Measurements from ENCODE around the gene BICC1.
"Not testable (repeated sequence)": the region's sequence is repeated elsewhere in the genome, so short reads cannot be mapped to it uniquely, and the experiment has no call there.

The BICC1 gene

DNA sequence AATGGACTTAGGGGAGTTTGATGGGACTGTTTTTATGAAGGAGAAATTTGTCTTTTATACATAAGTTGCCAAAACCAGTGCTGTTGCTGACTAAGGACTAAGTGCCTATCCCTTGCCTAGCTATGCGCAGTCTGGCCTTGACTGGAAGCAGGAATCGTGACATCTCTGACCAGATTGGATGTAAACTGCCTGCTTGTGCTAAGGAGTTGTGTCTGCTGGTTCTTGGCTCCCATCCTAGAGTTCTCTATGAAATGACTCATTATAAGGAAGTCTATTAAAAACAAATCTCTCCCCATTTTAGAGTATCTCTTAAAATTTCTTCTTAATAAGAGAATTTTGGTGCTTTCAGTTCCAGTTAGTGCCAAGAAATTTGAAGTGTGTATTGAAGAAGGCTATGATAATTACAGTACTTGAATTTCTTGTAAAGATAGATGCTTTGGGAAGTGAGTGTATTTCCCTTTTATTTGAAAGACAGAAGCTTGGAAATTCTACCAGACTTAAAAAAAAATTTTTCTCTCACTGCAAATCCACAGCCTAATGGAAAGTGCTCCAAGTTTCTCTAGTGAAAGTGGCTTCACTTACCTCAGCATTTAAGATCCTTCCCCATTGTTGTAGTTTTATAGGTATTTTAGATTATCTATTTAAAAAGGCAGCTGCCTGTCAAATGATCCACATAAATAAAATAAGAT lies 77.6 kb downstream of the BICC1 start:
- no peak overlapping the region for H3K4me3 ChIP-seq (ENCODE audit: low read depth, low read length)
- TF ChIP-seq CTCF (conservative IDR thresholded peaks at IDR 0.05; ENCODE audit: low read depth, low read length), result no peak
- peak; percentile 97 for DNase-seq (ENCODE audit: low read depth)

DNA sequence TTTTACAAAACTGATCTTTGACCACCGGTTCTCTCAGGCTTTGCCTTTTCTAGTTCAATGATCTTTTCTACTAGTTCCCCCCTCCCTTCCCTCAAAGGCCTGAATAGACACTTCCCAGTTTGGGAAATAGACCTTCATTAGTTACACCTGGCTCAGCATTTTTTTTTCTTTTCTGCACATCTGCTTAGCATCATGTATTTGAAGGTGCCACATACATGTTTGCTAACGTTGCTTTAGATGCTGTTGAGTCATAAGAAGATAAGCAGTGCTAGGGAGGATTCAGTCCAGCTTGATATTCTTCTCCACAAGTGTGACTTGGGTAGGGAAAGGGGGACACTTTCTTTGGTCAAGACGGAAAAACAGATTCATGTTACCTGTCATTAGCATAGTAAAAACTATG lies 78.3 kb downstream of the BICC1 start:
- no peak overlapping the region for H3K4me3 ChIP-seq (ENCODE audit: low read depth, low read length)
- DNase-seq (ENCODE audit: low read depth), result peak; percentile 42
- no peak for TF ChIP-seq CTCF (conservative IDR thresholded peaks at IDR 0.05; ENCODE audit: low read depth, low read length)

- no peak for DNase-seq (ENCODE audit: low read depth)
- TF ChIP-seq CTCF (conservative IDR thresholded peaks at IDR 0.05; ENCODE audit: low read depth, low read length), result no peak
- no peak overlapping the region for H3K4me3 ChIP-seq (ENCODE audit: low read depth, low read length)
These were observed 80.3 kb downstream of the BICC1 start for GRCh38 chr10:58593008-58593407.

- H3K4me3 ChIP-seq (ENCODE audit: low read depth, low read length); DNase-seq (ENCODE audit: low read depth): not testable (repeated sequence)
These were observed 84.5 kb downstream of the BICC1 start for GRCh38 chr10:58597211-58597610.

DNA sequence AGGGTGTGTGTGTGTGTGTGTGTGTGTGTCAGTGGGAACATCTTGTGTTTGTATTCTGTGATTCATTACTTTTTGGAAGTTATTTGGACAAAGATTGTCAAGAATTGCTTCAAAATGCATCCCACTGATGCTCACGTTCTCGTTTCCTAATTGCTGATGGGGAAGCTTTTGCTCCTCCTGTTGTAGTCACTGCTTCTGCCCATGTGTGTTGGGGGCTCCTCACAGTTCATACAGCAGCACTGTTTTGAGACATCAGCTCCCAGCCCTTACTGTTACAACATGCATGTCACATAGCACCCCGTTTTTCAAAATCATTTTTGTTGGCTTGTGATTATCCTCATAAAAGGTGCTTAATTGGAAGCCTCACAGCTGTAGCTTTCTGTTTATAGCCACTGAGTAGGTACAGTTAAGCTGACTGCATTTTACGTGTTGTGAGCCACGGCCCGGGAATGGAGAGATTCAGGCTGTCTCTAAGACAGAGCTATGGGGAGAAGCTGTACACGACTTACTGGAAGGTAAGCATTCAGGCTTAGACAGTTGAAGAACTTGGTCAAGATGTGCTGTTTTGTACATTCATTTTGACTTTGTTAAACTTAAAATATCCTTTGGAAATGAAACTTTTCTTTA lies 87.4 kb downstream of the BICC1 start:
- H3K4me3 ChIP-seq (ENCODE audit: low read depth, low read length), result no peak overlapping the region
- DNase-seq (ENCODE audit: low read depth), result no peak
- TF ChIP-seq CTCF (conservative IDR thresholded peaks at IDR 0.05; ENCODE audit: low read depth, low read length), result no peak

DNA sequence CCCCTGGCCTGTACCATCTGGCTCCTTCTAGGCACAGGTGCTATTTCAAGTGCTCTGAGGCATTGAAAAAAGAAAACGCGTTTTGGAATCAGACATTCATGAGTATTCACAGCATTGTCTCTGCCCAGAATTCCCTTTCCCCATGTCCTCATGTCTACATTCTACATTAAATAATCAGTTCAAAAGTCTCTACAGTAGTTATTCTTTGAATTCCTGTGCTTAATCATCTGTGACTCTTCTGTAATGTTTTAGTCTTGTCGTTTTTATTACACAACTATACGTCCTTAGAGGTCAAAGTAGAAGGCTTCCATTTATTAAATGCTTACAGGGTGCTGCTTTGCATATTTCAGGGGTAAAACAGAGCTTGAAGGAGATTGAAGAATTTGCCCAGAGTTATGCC lies 95.7 kb downstream of the BICC1 start:
- peak; percentile 38 for DNase-seq (ENCODE audit: low read depth)
- TF ChIP-seq CTCF (conservative IDR thresholded peaks at IDR 0.05; ENCODE audit: low read depth, low read length), result no peak
- no peak overlapping the region for H3K4me3 ChIP-seq (ENCODE audit: low read depth, low read length)

DNA sequence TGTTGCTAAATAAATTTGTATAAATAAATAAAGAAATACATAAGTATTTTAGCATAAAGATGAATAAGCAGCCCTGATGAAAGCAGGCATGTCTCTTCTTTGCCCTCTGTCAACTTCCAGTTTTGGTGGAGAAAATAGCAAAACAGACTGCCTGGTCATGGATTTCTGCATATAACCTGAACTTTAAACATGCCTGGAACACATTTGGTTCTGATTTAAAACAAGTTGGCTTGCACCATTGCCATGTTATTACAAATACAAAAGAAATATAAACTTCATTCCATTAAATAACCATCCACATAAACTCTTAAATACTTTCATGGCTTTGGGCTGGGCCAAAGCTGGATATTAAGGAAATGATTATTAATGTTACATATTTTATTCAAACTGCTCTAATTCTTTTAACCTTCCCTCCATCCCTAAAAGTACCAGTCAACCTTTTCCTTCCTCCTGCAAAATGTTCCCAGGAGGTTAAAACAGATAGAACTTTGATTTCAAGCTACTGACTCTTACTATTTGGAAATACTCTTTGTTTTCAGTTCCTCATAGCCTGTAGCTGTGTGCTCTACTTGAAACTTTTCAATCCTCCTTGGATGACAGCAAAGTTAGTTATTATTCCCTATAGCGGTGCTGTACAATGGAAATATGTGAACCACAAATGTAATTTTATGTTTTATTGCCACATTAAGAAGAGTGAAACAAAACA lies 96.3 kb downstream of the BICC1 start:
- no peak for TF ChIP-seq CTCF (conservative IDR thresholded peaks at IDR 0.05; ENCODE audit: low read depth, low read length)
- no peak overlapping the region for H3K4me3 ChIP-seq (ENCODE audit: low read depth, low read length)
- DNase-seq (ENCODE audit: low read depth), result no peak
